Endothelial cell of umbilical vein (primary cell): ENCODE results near the gene TM4SF4. TPM values are rescaled to one million over a fixed set of nuclear protein-coding genes. Genes with fewer than 3 reads are reported as not detected.

Source experiments
- BruUV-seq: library from RNA; stranded (reverse); fragments of 400-500 nt; replicated peaks from 2 replicates; lab custom pipeline; 2021; lab: Mats Ljungman, UMichigan
- CTCF ChIA-PET: fragments of 300-600, 350-600 bp; sonication (Branson Sonifier 250); formaldehyde crosslinking; loops from one replicate; lab custom pipeline; 2021; ENCODE audit warnings: antibody characterized with exemption, inconsistent platforms; lab: Charles Lee
- POLR2A ChIA-PET: fragments of 300-600, 350-600 bp; sonication (Branson Sonifier 250); formaldehyde crosslinking; loops from one replicate; lab custom pipeline; 2021; ENCODE audit warnings: antibody characterized with exemption, inconsistent platforms; lab: Charles Lee
- DNase-seq: peaks from one replicate; pipeline ENCODE4 v3.0.0-alpha.2; 2011; ENCODE audit warnings: low read depth, low spot score
- FAIRE-seq: peaks from 2 replicates; lab custom pipeline; 2011; peaks lifted over from hg19 to GRCh38; lab: Jason Lieb, UNC
- H2AFZ ChIP-seq: 2 replicates; pipeline ENCODE4 v1.6.0; 2012; ENCODE audit warnings: low read depth, low read length, control low read depth, inconsistent platforms
- H3K27ac ChIP-seq: 2 replicates; pipeline ENCODE4 v1.5.1; 2011; ENCODE audit warnings: low read depth, mild to moderate bottlenecking, control low read depth, low read length, moderate library complexity; ENCODE audit not compliant: insufficient read depth
- H3K27me3 ChIP-seq, 2 experiments: 2 replicates each; pipeline versions ENCODE4 v1.6.0 to v1.6.1; 2011; ENCODE audit warnings: low read length in 2 of 2, mixed read lengths in 1 of 2; ENCODE audit not compliant: control insufficient read depth in 2 of 2, insufficient read depth in 2 of 2
- H3K36me3 ChIP-seq, 2 experiments: 2 replicates in 1 of 2; 3 replicates in 1 of 2; pipeline ENCODE4 v1.5.1; 2011; ENCODE audit warnings: low read length in 2 of 2, mild to moderate bottlenecking in 1 of 2, moderate library complexity in 1 of 2; ENCODE audit not compliant: control insufficient read depth in 2 of 2, insufficient read depth in 2 of 2; ENCODE audit errors: extremely low read depth in 1 of 2
- H3K4me1 ChIP-seq: 3 replicates; pipeline ENCODE4 v1.5.1; 2011; ENCODE audit warnings: mild to moderate bottlenecking, low read length; ENCODE audit not compliant: control insufficient read depth, insufficient read depth; ENCODE audit errors: extremely low read depth
- H3K4me2 ChIP-seq: 2 replicates; pipeline ENCODE4 v1.6.1; 2011; ENCODE audit warnings: low read length, control low read depth, mixed read lengths; ENCODE audit not compliant: insufficient read depth
- H3K4me3 ChIP-seq, 3 experiments: fragments of 200-600 bp in 1 of 3; sonication (generic), shearing (Covaris generic) in 1 of 3; replicated peaks in 1 of 3; 2 replicates each; pipeline ENCODE4 v1.5.1; 2011 to 2016; ENCODE audit warnings: control low read depth in 3 of 3, low read length in 3 of 3, mild to moderate bottlenecking in 2 of 3, inconsistent platforms in 1 of 3, low read depth in 1 of 3, moderate library complexity in 1 of 3; ENCODE audit not compliant: insufficient read depth in 1 of 3
- H3K79me2 ChIP-seq: 2 replicates; pipeline ENCODE4 v1.6.0; 2012; ENCODE audit warnings: low read length, inconsistent platforms; ENCODE audit not compliant: control insufficient read depth, insufficient read depth
- H3K9ac ChIP-seq: replicated peaks from 2 replicates; pipeline ENCODE3; 2011; ENCODE audit warnings: low read length, control low read depth; ENCODE audit not compliant: insufficient read depth; ENCODE audit errors: extremely low read depth
- H3K9me1 ChIP-seq: replicated peaks from 3 replicates; pipeline ENCODE4 v1.6.0; 2011; ENCODE audit warnings: mild to moderate bottlenecking, low read length; ENCODE audit not compliant: control insufficient read depth, insufficient read depth; ENCODE audit errors: extremely low read depth
- H3K9me3 ChIP-seq: replicated peaks from 2 replicates; pipeline ENCODE4 v1.5.1; 2012; ENCODE audit warnings: low read length, inconsistent platforms; ENCODE audit not compliant: control insufficient read depth, insufficient read depth
- H4K20me1 ChIP-seq: replicated peaks from 2 replicates; pipeline ENCODE3; 2011; ENCODE audit warnings: mild to moderate bottlenecking, low read length; ENCODE audit not compliant: control insufficient read depth, insufficient read depth; ENCODE audit errors: extremely low read depth
- EZH2 ChIP-seq: IDR thresholded peaks from 2 replicates; pipeline ENCODE4 v1.6.1; 2012; ENCODE audit warnings: borderline replicate concordance, low read depth, mild to moderate bottlenecking, moderate library complexity, low read length, inconsistent platforms; ENCODE audit not compliant: severe bottlenecking
- FOS ChIP-seq: IDR thresholded peaks from 2 replicates; pipeline ENCODE4 v1.6.1; 2011; ENCODE audit warnings: mild to moderate bottlenecking, low read length, moderate library complexity, borderline replicate concordance; ENCODE audit not compliant: insufficient read depth
- GATA2 ChIP-seq: IDR thresholded peaks from 2 replicates; pipeline ENCODE4 v1.7.0; 2011; ENCODE audit warnings: low read depth, mild to moderate bottlenecking, moderate library complexity, mixed read lengths, low read length; ENCODE audit not compliant: insufficient read length, insufficient read depth
- JUN ChIP-seq: IDR thresholded peaks from 2 replicates; pipeline ENCODE4 v1.6.1; 2011; ENCODE audit warnings: borderline replicate concordance, low read depth; ENCODE audit not compliant: insufficient read length, insufficient read depth
- MYC ChIP-seq: IDR thresholded peaks from one replicate; pipeline ENCODE4 v1.6.1; 2011; ENCODE audit warnings: mild to moderate bottlenecking, low read depth, low read length
- POLR2A ChIP-seq: IDR thresholded peaks from 2 replicates; pipeline ENCODE4 v1.6.1; 2012; ENCODE audit warnings: low read depth, mild to moderate bottlenecking, control low read depth, low read length
- POLR2AphosphoS5 ChIP-seq: IDR thresholded peaks from 2 replicates; pipeline ENCODE4 v1.6.1; 2012; ENCODE audit warnings: low read depth, mild to moderate bottlenecking, control low read depth, low read length, moderate library complexity; ENCODE audit not compliant: insufficient read depth
- dilution Hi-C: fragments of 300-500 bp; cut with MboI; formaldehyde crosslinking; loops from one replicate; pipeline ENCODE4 v1.15.0; 2019; ENCODE audit warnings: low sequenced_read_pairs; ENCODE audit not compliant: extremely low pct_ligation_motif_present
- intact Hi-C: fragments of 100-400 bp; cut with micrococcal nuclease; formaldehyde crosslinking; loops from one replicate; pipeline ENCODE4 v1.10.0; 2022
- polyA plus RNA-seq, 4 experiments: library from polyadenylated mRNA; depleted of rRNA in 3 of 4; stranded (reverse) in 3 of 4; unstranded in 1 of 4; fragments of >200 nt; gene quantifications; 2 replicates each; pipeline versions ENCODE4 v1.2.1 to v1.2.3, GENCODE V29; 2011 to 2012; ENCODE audit warnings: missing spikeins in 1 of 4
- total RNA-seq: library from RNA; stranded (reverse); gene quantifications from 2 replicates; pipeline ENCODE4 v1.2.3, GENCODE V29; 2021
- TF ChIP-seq, protein P1 (sequence below), 2 donors: IDR thresholded peaks; 1 replicate in 1 of 2; 2 replicates in 1 of 2; pipeline ENCODE4 v1.5.1; 2011; ENCODE audit warnings: low read length in 2 of 2, mild to moderate bottlenecking in 2 of 2, moderate library complexity in 2 of 2, control low read depth in 1 of 2, inconsistent platforms in 1 of 2, low read depth in 1 of 2; ENCODE audit not compliant: insufficient read depth in 1 of 2; ENCODE audit errors: extremely low read depth in 1 of 2
- TF ChIP-seq, protein P2 (sequence below): IDR thresholded peaks from 2 replicates; pipeline ENCODE4 v1.6.1; 2011; ENCODE audit not compliant: insufficient read depth, insufficient read length

The TM4SF4 gene
- total and polyA plus RNA-seq, 2 donors (not counting 3 experiments of a cell fraction or from before 2014, with no cell fraction given): not detected

DNA sequence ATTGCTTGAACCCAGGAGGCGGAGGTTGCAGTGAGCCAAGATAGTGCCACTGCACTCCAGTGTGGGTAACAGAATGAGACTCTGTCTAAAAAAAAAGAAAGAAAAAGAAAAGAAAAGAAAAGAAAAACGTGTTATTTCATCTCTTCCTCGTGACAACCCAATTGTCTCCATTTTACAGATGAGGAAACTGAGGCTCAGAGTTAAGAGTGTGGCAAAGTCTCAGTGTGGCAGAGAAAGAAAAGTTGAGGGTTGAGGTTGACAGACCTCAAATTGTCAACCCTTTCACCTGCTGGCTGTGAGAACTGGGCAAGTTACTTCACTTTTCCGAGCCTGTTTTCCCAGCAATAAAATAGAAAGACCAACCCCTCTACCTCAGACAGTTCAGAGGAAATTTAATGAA is 59.6 kb downstream of the TM4SF4 start:
- Histone ChIP-seq H3K27me3 (no peaks in the 10 kb centered on the region), H3K9me1 (no peaks in the 10 kb centered on the region), H3K79me2 (peaks cover 88% of the 10 kb centered on the region), H2AFZ (no peak overlapping the region), H3K9me3 (no peaks in the 10 kb centered on the region), H3K4me1 (peaks cover 67% of the 10 kb centered on the region), H3K36me3 (peaks cover 8 to 14% of the 10 kb centered on the region in 2 experiments), H3K4me3 (no peak overlapping the region), H3K4me2 (no peak overlapping the region), H3K27ac (no peak overlapping the region), H3K9ac (no peak overlapping the region), H4K20me1 (no peaks in the 10 kb centered on the region)
- intact Hi-C loops (no loop called here), dilution Hi-C loops (no loop called here)
- no peak for FAIRE-seq
- CTCF ChIA-PET: interaction anchor here (0.9 to 5.3 kb wide), 11 partner anchors 11 to 184 kb away, joined by 3 to 49 read pairs (median 3); partner anchors contain the start of gene WWTR1
- POLR2A ChIA-PET: interaction anchor here (1.1 to 1.9 kb wide), 4 partner anchors 14 to 105 kb away, joined by 3 to 7 read pairs (median 4); no protein-coding TSS in a partner anchor
- no TSS peak for BruUV-seq
- TF ChIP-seq GATA2 (no peak), JUN (no peak), MYC (no peak), POLR2A (no peak), POLR2AphosphoS5 (no peak), EZH2 (no peak), FOS (no peak)
- TF ChIP-seq, protein P1, sequence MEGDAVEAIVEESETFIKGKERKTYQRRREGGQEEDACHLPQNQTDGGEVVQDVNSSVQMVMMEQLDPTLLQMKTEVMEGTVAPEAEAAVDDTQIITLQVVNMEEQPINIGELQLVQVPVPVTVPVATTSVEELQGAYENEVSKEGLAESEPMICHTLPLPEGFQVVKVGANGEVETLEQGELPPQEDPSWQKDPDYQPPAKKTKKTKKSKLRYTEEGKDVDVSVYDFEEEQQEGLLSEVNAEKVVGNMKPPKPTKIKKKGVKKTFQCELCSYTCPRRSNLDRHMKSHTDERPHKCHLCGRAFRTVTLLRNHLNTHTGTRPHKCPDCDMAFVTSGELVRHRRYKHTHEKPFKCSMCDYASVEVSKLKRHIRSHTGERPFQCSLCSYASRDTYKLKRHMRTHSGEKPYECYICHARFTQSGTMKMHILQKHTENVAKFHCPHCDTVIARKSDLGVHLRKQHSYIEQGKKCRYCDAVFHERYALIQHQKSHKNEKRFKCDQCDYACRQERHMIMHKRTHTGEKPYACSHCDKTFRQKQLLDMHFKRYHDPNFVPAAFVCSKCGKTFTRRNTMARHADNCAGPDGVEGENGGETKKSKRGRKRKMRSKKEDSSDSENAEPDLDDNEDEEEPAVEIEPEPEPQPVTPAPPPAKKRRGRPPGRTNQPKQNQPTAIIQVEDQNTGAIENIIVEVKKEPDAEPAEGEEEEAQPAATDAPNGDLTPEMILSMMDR (IDR thresholded peaks at IDR 0.05; ENCODE audit: extremely low read depth in 1 of 2, insufficient read depth in 1 of 2, low read depth in 1 of 2, low read length in 2 of 2): no peak
- TF ChIP-seq, protein P2, sequence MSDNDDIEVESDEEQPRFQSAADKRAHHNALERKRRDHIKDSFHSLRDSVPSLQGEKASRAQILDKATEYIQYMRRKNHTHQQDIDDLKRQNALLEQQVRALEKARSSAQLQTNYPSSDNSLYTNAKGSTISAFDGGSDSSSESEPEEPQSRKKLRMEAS: no peak
- no peak for DNase-seq
